ENCODE data around the gene PCSK6. TPM values are rescaled to one million over a fixed set of nuclear protein-coding genes. Genes with fewer than 3 reads are reported as not detected.
"Not testable (repeated sequence)": the region's sequence is repeated elsewhere in the genome, so short reads cannot be mapped to it uniquely, and the experiment has no call there.

PCSK6 gene
- total RNA-seq, 4 donors from 2014 or later, result 12.8 to 23.2 (median 18.4) TPM

GRCh38 chr15:101426761-101427333 lies 62.7 kb downstream of the PCSK6 start:
- 51% methylated on average over 7 of the region's 17 CpGs; no CpG with 5 or more reads in 1 of the 2 donors for WGBS, 2 donors (ENCODE audit: low coverage in 1 of 2)
- no peaks in the 10 kb centered on the region for H3K36me3 ChIP-seq
- peaks cover 10% of the 10 kb centered on the region for H3K27me3 ChIP-seq
- H3K27ac ChIP-seq, result no peak overlapping the region
- ATAC-seq, result no peak
- H3K4me1 ChIP-seq, result no peaks in the 10 kb centered on the region
- TF ChIP-seq POLR2AphosphoS5 (IDR thresholded peaks at IDR 0.05) (no peak), CTCF (IDR thresholded peaks at IDR 0.05) (no peak), EP300 (IDR thresholded peaks at IDR 0.05) (no peak), POLR2A (IDR thresholded peaks at IDR 0.05) (no peak)
- no peak overlapping the region for H3K4me3 ChIP-seq
- H3K9me3 ChIP-seq, result peaks cover 0 to 13% (median 0%) of the 10 kb centered on the region in 3 donors

- H3K9me3 ChIP-seq, result peaks cover 0 to 13% (median 0%) of the 10 kb centered on the region in 3 donors
- no peak overlapping the region for H3K27ac ChIP-seq
- H3K27me3 ChIP-seq, result peaks cover 10% of the 10 kb centered on the region
- no peak for TF ChIP-seq POLR2AphosphoS5 (IDR thresholded peaks at IDR 0.05)
- no peak for TF ChIP-seq CTCF (IDR thresholded peaks at IDR 0.05)
- no peak for TF ChIP-seq POLR2A (IDR thresholded peaks at IDR 0.05)
- TF ChIP-seq EP300 (IDR thresholded peaks at IDR 0.05), result no peak
- no peaks in the 10 kb centered on the region for H3K36me3 ChIP-seq
- H3K4me1 ChIP-seq, result no peaks in the 10 kb centered on the region
- H3K4me3 ChIP-seq, result no peak overlapping the region
- no peak for ATAC-seq
- WGBS, 2 donors (ENCODE audit: low coverage in 1 of 2), result 58 to 75% methylated on average over 6 to 8 of the region's 9 CpGs
Observed at GRCh38 chr15:101425787-101426365, 63.6 kb downstream of the PCSK6 start.

DNA sequence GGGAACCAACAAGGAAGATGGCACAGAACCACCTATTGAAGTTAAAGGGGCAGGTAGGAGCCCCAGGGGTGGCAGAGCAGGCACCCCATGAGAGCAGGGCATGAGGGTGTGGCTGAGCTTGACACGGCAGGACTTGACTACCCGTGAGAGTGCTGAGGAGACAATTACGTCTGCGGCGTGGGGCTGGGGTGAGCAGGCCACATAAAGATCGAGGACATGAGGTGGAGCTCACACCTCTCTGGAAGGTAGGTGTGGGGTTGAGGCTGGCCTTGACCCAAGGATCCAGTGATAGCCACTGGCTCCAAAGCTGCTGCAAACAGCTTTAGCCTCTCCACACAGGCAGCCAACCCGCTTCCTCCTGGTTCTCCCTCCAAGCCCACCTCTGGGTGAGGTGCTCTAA lies 64.5 kb downstream of the PCSK6 start:
- no peaks in the 10 kb centered on the region for H3K36me3 ChIP-seq
- H3K4me3 ChIP-seq, result no peak overlapping the region
- no peak for ATAC-seq
- peaks cover 10% of the 10 kb centered on the region for H3K27me3 ChIP-seq
- H3K27ac ChIP-seq, result no peak overlapping the region
- H3K4me1 ChIP-seq, result no peaks in the 10 kb centered on the region
- peaks cover 0 to 13% (median 0%) of the 10 kb centered on the region in 3 donors for H3K9me3 ChIP-seq
- 39 to 100% methylated on average over 1 to 4 of the region's 7 CpGs for WGBS, 2 donors (ENCODE audit: low coverage in 1 of 2)
- TF ChIP-seq EP300 (IDR thresholded peaks at IDR 0.05), result no peak
- TF ChIP-seq POLR2A (IDR thresholded peaks at IDR 0.05), result no peak
- TF ChIP-seq CTCF (IDR thresholded peaks at IDR 0.05), result no peak
- no peak for TF ChIP-seq POLR2AphosphoS5 (IDR thresholded peaks at IDR 0.05)

GRCh38 chr15:101420232-101420631 lies 69.3 kb downstream of the PCSK6 start:
- no peaks in the 10 kb centered on the region for H3K4me1 ChIP-seq
- H3K36me3 ChIP-seq, result no peaks in the 10 kb centered on the region
- WGBS, 2 donors (ENCODE audit: low coverage in 1 of 2), result 90 to 95% methylated on average over 4 of the region's 4 CpGs
- no peak overlapping the region for H3K4me3 ChIP-seq
- no peaks in the 10 kb centered on the region for H3K27me3 ChIP-seq
- no peak for ATAC-seq
- no peak overlapping the region for H3K27ac ChIP-seq
- TF ChIP-seq POLR2AphosphoS5 (IDR thresholded peaks at IDR 0.05) (no peak), POLR2A (IDR thresholded peaks at IDR 0.05) (no peak), EP300 (IDR thresholded peaks at IDR 0.05) (no peak), CTCF (IDR thresholded peaks at IDR 0.05) (no peak)
- peaks cover 0 to 13% (median 0%) of the 10 kb centered on the region in 3 donors for H3K9me3 ChIP-seq

- not testable (repeated sequence) for H3K36me3 ChIP-seq, H3K4me1 ChIP-seq, H3K9me3 ChIP-seq, H3K27ac ChIP-seq, H3K4me3 ChIP-seq, ATAC-seq, H3K27me3 ChIP-seq
- WGBS, 2 donors (ENCODE audit: low coverage in 1 of 2), result 83 to 93% methylated on average over 2 to 3 of the region's 6 CpGs
Observed at GRCh38 chr15:101416475-101416874, 73.0 kb downstream of the PCSK6 start.

All from gastroesophageal sphincter (tissue), 4 donors.